Measurements from ENCODE around the gene TECTB.

Gene TECTB

DNA sequence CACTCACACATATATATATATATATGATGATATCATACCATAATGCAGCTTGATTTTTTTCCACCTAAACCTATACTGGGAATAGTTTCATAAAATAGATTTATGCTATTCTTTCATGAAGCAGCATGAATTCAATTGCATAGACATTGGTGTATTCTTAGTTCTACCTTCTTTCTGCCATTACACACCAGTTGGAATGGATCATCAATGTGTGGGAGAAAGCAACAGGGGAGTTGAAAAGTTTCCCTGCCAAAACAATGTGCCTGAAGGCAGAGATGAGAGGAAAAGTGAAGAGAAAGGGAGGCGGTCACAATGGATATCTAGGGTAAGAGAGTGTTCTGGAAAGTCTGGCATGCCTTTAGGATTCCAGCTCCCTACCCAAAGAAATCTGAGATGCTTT is 65.6 kb downstream of the TECTB start:
- no peaks in the 10 kb centered on the region for H4K20me1 ChIP-seq (ENCODE audit: low read depth, low read length)
- H3F3A ChIP-seq (ENCODE audit: insufficient read depth), result no peaks in the 10 kb centered on the region
- H3K79me2 ChIP-seq (ENCODE audit: insufficient read depth, low read length), result no peaks in the 10 kb centered on the region
- no peak overlapping the region for H2AFZ ChIP-seq (ENCODE audit: low read depth, low read length, severe bottlenecking)
- no peak for TF ChIP-seq EZH2phosphoT487 (conservative IDR thresholded peaks at IDR 0.05; ENCODE audit: low read length)
- TF ChIP-seq, protein P1, sequence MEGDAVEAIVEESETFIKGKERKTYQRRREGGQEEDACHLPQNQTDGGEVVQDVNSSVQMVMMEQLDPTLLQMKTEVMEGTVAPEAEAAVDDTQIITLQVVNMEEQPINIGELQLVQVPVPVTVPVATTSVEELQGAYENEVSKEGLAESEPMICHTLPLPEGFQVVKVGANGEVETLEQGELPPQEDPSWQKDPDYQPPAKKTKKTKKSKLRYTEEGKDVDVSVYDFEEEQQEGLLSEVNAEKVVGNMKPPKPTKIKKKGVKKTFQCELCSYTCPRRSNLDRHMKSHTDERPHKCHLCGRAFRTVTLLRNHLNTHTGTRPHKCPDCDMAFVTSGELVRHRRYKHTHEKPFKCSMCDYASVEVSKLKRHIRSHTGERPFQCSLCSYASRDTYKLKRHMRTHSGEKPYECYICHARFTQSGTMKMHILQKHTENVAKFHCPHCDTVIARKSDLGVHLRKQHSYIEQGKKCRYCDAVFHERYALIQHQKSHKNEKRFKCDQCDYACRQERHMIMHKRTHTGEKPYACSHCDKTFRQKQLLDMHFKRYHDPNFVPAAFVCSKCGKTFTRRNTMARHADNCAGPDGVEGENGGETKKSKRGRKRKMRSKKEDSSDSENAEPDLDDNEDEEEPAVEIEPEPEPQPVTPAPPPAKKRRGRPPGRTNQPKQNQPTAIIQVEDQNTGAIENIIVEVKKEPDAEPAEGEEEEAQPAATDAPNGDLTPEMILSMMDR (IDR thresholded peaks at IDR 0.05; ENCODE audit: insufficient read depth, low read length, poor library complexity, severe bottlenecking), result no peak
- no peak overlapping the region for H3K4me3 ChIP-seq (ENCODE audit: insufficient read depth, low read length, poor library complexity, severe bottlenecking)
- H3K9me3 ChIP-seq (ENCODE audit: insufficient read depth, low read length), result no peaks in the 10 kb centered on the region
- H3K27ac ChIP-seq (ENCODE audit: low read depth, low read length), result no peak overlapping the region
- no peak overlapping the region for H3K9ac ChIP-seq (ENCODE audit: low read length)
- H3K4me2 ChIP-seq (ENCODE audit: low read depth, low read length, poor library complexity, severe bottlenecking), result no peak overlapping the region
- H3K9me2 ChIP-seq (replicated peaks; ENCODE audit: insufficient read depth, low read length), result no peaks in the 10 kb centered on the region
- no peaks in the 10 kb centered on the region for H3K36me3 ChIP-seq (ENCODE audit: low read length)
- no peaks in the 10 kb centered on the region for H3K27me3 ChIP-seq (ENCODE audit: low read length)

DNA sequence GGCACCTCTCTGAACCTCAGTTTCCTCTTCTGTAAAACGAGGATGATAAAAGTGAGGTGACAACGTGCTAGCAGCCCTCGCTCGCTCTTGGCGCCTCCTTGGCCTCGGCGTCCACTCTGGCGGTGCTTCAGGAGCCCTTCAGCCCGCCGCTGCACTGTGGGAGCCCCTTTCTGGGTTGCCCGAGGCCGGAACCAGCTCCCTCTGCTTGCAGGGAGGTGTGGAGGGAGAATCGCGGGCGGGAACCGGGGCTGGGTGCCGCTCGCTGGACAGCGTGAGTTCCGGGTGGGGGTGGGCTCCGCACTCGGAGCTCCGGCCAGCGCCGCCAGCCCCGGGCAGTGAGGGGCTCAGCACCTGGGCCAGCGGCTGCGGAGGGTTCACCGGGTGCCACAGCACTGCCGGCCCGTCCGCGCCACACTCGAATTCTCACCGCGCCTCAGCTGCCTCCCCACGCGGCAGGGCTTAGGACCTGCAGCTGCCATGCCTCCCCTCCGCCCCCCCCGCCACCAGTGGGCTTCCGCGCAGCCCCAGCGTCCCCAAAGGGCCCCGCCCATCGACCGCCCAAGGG is 66.4 kb downstream of the TECTB start:
- Histone ChIP-seq H3K9me2 (replicated peaks; ENCODE audit: insufficient read depth, low read length) (no peaks in the 10 kb centered on the region), H3K9me3 (ENCODE audit: insufficient read depth, low read length) (no peaks in the 10 kb centered on the region), H3F3A (ENCODE audit: insufficient read depth) (no peaks in the 10 kb centered on the region), H3K9ac (ENCODE audit: low read length) (no peak overlapping the region), H3K27me3 (ENCODE audit: low read length) (no peaks in the 10 kb centered on the region), H4K20me1 (ENCODE audit: low read depth, low read length) (no peaks in the 10 kb centered on the region), H3K4me2 (ENCODE audit: low read depth, low read length, poor library complexity, severe bottlenecking) (no peak overlapping the region), H3K27ac (ENCODE audit: low read depth, low read length) (no peak overlapping the region), H2AFZ (ENCODE audit: low read depth, low read length, severe bottlenecking) (no peak overlapping the region), H3K79me2 (ENCODE audit: insufficient read depth, low read length) (no peaks in the 10 kb centered on the region), H3K36me3 (ENCODE audit: low read length) (no peaks in the 10 kb centered on the region), H3K4me3 (ENCODE audit: insufficient read depth, low read length, poor library complexity, severe bottlenecking) (no peak overlapping the region)
- no peak for TF ChIP-seq EZH2phosphoT487 (conservative IDR thresholded peaks at IDR 0.05; ENCODE audit: low read length)
- TF ChIP-seq, protein P1 (IDR thresholded peaks at IDR 0.05; ENCODE audit: insufficient read depth, low read length, poor library complexity, severe bottlenecking), result no peak

GRCh38 chr10:112351146-112351545 is 67.9 kb downstream of the TECTB start:
- H3K4me2 ChIP-seq (ENCODE audit: low read depth, low read length, poor library complexity, severe bottlenecking), result no peak overlapping the region
- H3F3A ChIP-seq (ENCODE audit: insufficient read depth), result no peaks in the 10 kb centered on the region
- H3K79me2 ChIP-seq (ENCODE audit: insufficient read depth, low read length), result no peaks in the 10 kb centered on the region
- TF ChIP-seq, protein P1 (IDR thresholded peaks at IDR 0.05; ENCODE audit: insufficient read depth, low read length, poor library complexity, severe bottlenecking), result no peak
- no peak for TF ChIP-seq EZH2phosphoT487 (conservative IDR thresholded peaks at IDR 0.05; ENCODE audit: low read length)
- no peaks in the 10 kb centered on the region for H3K27me3 ChIP-seq (ENCODE audit: low read length)
- no peak overlapping the region for H3K4me3 ChIP-seq (ENCODE audit: insufficient read depth, low read length, poor library complexity, severe bottlenecking)
- no peak overlapping the region for H3K9ac ChIP-seq (ENCODE audit: low read length)
- no peak overlapping the region for H3K27ac ChIP-seq (ENCODE audit: low read depth, low read length)
- H2AFZ ChIP-seq (ENCODE audit: low read depth, low read length, severe bottlenecking), result no peak overlapping the region
- no peaks in the 10 kb centered on the region for H3K9me2 ChIP-seq (replicated peaks; ENCODE audit: insufficient read depth, low read length)
- no peaks in the 10 kb centered on the region for H4K20me1 ChIP-seq (ENCODE audit: low read depth, low read length)
- H3K9me3 ChIP-seq (ENCODE audit: insufficient read depth, low read length), result no peaks in the 10 kb centered on the region
- no peaks in the 10 kb centered on the region for H3K36me3 ChIP-seq (ENCODE audit: low read length)

Measured in SU-DHL-6 (cell line).